Suppressor macrophage (primary cell): Measurements from ENCODE around the gene CLIP2.

ENCODE experiments used
- DNase-seq, 4 experiments: peaks; one replicate each; pipeline ENCODE4 v3.0.0-alpha.2; 2020 to 2022

Gene CLIP2

DNA sequence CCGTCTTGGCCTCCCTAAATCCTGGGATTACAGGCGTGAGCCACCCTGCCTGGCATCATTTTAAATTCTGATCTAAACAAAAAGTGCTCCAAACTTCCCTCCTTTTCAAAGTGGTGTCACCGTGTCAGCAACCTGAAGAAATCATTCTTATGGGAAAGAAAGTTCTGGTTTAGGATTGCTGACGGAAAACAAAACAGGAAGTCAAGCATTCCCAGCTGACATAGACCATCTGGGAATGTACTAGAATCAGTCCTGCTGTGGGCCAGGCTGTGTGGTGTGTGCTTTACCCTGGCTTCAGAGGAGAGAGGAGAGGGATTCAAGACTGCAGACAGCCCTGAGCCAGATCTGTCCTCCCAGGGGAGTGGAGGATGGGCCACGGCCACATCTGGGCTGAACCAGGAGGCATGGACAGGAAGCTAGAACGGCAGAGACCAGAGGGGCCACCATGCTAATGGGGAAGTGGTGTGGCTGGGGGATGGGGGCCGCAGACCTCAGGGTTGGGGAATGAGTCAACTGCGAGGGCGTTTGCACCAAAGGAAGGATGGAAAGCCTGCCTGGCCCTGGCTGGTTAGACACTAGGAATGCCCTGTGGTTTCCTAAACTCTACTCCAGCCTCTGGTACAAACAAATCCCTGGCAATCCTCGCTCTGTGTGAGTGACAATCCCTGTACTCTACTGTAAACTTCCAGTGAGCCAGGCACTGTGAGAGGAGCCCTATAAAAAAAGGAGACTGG, 16.7 kb upstream of the CLIP2 start:
- peak; percentile 95 to 97 (median 96) for DNase-seq

DNA sequence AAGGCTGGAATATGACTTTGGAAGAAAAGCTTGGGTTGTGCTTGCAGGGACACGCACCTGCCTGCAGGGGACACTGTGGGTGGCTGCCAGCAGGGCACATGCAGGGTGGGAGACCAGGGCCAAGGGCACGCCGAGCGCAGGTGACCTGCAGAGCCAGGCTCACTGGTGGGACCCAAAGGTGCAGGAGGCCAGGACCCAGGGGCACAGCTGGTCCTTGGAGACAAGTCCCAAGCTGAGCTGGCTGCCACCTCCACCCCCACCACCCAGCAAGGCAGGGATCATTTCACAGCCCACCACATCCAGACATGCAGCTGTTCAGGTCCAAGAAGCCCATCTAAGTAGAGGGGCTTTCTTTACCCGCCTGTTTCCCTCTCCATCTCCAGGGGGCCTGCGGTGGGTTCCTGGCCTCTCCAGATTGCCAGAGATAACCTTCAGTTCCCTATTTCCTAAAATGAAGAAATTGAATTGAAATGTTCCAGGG, 13.8 kb upstream of the CLIP2 start:
- DNase-seq, result peak in 2 of 4 experiments; percentile 31 to 54

DNA sequence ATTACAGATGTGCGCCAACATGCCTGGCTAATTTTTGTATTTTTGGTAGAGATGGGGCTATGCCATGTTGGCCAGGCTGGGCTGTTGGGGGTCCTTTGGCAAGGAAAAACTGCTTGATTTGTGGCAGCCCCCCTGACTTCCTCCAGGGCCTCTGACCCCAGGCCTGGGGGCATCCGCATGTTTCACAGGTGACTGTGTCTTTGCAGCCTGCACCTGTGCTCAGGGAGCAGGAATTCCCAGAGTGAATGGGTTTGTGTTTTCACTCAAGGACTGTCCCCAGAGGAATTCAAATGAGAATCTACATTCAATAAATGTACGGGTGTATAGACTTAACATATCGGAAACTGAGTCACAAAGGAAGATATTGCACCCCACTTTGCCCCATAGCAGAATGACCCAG, 11.6 kb upstream of the CLIP2 start:
- DNase-seq, result no peak

DNA sequence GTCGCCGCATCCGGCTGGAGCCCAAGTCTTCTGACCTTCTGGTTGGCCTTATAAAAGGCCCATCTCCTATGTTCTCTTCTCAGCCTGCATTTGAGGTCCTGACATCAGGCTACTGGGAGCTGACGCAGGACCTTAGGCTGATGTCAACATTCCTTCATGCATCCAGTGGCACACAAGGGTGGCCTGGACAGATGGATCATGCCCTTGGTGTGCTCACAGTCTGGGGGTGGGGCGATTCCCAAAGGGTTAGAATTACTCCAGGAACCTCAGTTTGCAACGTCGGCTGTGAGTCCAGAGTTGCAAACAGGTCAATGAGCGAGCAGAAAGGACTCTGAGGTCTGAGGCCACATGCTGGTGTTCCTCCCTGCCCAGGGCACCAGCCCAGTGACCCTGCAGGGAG, 8.2 kb upstream of the CLIP2 start:
- DNase-seq, result peak in 3 of 4 experiments; percentile 50 to 72 (median 60)

DNA sequence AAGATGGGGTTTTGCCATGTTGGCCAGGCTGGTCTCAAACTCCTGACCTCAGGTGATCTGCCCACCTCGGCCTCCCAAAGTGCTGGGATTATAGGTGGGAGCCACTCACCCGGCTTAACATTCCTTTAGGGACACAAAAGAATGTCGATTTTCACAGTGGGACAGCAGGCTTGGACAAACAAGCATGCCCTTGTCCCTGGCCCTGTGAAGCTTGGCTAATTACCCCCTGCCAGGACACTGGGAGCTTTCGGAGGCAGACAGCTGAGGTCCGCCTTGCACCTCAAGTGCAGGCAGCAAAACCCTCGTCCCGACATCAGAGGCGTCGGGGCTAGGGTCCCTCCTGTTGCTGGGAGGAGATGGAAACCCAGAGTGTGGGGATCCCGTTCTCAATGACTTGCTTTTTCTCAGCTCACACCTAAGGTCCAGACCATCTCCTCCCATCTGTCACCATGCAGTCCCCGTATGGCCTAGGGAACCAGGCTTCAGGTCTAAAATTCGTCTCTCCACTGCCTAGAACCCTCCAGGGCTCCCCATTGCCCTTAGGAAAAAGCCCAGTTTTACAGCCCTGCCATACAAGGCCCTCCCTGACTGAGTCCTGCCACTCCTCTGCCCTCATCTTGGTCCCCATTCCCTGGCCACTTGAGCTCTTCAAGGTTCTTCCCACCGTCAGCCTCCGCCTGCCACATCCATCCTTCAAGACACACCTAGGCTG, 6.3 kb upstream of the CLIP2 start:
- no peak for DNase-seq

DNA sequence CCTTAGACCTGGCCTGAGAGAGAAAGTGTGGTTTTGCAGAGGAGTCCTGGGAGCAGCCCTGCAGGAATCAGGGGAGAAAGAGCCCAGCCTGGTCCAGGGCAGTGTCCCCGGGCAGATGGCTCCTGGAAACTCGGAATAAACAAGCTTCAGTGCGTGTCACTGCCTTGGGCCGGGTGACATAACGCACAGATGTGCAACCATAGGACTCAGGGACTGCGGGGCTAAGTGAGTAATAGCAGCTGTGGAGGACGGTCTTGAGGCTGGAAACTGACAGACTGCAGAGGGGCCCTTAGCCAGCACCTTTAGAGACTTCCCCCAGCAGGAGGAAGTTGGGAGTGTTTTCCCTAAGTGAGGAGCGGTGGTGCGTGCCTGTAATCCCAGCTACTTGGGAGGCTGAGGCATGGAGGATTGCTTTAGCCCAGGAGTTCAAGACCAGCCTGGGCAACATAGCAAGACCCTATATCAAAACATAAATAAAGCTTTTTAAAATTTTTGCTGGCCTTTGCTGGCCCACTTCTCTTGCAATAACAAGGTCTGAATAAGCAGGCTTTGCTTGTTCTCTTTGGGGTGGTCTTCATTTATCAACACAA, 5.3 kb upstream of the CLIP2 start:
- DNase-seq, result peak; percentile 70 to 83 (median 80)

DNA sequence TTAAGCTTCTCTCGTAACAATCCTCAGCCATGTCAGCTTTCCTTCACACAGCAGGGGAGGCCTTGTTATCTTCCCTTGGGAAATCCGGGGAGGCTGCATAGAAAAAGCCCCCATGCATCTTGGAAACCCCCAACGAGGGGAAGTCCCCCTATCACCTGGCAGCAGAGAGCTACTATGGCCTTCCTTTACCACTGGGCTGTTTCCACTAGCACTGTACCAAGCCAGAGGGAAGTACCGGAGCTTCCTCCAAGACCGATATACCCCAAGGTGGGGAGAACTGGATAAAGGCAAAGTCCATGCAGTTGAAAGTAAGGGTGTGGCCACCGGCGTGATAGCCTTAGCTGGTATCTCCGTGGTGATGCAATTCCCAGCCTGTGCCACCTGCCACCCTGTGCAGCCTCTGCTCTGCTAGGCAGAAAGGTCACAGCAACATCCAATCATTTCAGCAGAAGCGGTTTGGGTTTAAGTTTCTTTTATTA, 4.4 kb upstream of the CLIP2 start:
- DNase-seq, result peak in 2 of 4 experiments; percentile 32 to 42

DNA sequence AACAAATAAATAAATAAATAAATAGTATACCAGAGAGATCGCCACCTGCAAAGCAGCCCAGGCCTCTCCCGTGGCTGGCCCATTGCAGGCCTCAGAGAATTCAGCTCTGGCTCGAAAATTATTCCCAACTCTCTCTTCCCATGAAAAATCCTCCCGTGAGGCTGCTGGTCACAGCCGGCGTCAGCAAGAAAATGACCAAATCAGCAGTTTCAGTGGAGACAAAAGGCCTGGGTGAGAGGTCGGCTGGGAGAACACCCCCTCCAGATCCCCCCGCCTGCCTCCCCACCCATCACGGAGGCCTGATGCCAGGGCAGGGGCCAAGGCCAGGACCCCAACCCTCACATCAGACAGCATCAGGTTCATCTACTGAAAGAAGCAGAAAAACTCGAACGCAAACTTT, 3.1 kb upstream of the CLIP2 start:
- no peak for DNase-seq

DNA sequence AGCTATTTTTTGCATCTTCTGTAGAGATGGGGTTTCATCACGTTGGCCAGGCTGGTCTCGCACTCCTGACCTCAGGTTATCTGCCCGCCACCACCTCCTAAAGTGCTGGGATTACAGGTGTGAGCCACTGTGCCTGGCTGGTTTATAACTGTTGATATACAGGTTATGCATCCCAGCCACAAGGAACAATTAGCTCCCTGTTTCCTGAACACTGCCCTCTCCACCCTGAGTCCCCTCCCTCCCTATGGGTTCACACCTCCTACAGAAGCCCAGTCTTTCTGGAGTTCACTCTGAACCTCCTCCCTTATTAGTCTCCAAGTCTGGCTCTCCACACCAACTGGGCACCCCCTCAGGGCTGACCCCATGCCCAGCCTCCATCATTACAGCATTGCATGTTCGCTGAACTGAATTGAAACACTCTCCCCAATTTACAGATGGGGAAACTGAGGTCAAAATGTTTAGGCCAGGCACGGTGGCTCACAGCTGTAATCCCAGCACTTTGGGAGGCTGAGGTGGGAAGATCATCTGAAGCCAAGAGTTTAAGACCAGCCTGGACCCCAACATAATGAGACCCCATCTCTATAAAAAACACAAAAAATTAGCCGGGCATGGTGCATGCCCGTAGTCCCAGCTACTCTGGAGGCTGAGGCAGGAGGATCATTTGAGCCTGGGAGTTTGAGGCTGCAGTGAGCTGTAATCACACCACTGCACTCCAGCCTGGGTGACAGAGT, 1.7 kb upstream of the CLIP2 start:
- no peak for DNase-seq

DNA sequence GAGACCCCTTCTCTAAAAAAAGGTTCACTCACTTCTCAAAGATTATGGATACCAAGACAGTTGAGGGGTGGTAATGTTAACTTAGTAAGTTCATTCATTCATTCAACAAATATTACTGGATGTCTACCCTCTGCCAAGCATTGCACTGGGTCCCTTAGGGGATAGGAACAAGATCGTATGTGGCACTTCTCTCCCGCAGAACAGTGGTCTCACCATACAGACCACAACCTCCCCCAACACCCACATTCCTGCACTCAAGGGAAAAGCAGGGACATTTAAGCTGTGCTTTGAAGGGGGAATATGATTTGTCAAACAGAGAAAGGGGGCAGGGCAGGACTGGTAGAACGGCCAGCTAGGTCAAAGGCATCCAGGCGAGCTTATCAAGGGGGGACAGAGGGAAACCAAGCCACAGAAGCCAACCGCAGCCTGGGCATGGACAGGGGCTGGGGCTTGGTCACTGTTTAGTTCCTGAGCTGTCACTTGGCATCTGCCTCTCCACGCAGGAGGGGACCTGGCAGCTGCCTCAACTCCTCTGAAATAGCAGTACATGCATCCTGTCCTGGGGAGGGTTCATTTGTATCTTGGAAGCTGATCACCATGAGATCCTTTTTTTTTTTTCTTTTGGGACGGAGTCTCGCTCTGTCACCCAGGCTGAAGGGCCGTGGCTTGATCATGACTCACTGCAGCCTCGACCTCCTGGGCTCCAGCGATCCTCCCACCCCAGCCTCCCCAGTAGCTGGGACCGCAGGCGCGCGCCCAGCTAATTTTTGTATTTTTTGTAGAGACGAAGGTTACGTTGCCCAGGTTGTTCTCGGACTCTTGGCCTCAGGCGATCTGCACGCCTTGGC, 949 bp upstream of the CLIP2 start:
- DNase-seq, result peak in 2 of 4 experiments; percentile 36

DNA sequence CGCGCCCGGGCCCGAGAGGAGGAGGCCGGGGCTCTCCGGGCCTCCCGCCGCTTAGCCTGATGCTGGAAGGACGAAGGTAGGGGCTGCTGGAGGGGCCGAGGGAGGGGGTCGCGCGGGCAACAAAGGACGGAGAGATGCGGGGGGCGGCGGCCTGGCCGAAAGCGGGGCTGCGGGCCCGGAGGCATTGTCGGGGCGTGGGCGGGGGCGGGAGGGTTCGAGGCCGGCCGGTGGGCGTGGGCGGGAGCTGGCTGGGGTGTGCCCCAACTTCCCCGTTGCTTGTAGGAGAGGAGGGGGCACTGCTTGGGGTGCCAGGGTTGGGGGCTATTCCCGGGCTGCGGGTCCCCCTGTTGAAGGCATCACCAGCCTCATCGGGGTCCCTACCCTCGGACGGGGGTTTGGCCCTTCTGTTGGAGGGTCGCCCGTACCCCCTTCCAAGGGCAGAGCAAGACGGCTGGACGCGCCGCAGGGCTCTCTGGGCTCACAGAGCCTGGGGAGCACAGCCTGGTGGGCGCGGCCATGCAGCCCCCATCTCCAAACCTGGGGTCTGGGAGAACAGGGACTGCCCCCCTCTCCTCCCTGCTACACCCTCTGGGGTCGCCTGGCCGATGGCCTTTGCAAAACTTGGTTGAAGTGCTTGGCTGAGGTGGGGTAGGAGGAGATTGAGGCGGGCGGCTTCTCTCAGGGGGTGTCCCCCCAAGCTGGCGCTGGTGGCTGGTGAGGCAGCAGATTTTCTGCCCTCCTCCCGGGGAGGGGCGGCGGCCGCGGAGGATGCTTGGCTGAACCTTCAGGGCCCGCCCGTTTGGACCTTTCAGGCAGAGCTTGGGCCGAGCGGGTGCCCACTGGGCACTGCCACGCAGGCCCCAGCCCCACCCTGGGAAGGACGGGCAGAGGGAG, 699 bp downstream of the CLIP2 start:
- peak in 3 of 4 experiments; percentile 30 to 61 (median 48) for DNase-seq

DNA sequence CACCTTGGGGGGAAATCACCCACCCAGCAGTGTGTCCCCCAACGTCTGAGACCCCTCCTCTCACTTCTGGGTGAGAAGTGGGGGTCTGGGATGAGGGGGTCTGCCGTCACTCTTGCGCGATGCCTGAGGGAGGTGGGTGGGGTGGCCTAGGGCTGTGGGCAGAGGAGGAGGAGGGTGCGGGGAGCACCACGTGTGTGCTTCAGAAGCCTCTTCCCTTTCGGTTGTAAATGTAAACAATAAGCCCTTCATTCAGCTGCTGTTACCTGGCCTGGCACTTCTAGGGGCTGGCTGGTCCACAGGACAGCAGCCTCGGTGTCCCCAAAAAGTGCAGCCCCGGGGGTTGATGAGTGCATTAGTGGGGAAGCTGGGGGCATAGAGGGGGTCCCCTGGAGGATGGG, 1.3 kb downstream of the CLIP2 start:
- peak in 1 of 4 experiments; percentile 22 for DNase-seq

DNA sequence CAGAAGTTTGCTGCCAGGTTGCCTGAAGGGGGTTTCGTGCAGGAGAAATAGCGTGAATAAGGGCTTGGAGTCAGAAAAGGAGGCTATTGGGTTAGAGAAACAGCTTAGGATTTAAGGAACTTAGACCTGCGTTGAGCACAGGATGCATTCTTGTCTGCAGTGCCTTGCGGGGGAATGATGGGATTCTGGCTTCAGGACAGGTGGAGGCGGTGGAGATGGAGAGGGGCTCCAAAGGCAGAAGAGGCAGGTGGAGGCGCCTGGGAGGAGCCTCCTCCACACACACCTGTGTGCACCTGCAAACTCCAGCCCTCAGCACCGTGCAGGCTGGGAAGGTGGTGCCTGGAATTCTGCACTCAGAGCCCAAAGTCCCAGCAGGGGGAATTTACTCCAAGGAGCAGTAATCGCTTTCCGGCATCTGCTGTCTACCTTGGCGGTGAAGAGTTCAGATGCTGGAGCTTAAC, 1.8 kb downstream of the CLIP2 start:
- no peak for DNase-seq

DNA sequence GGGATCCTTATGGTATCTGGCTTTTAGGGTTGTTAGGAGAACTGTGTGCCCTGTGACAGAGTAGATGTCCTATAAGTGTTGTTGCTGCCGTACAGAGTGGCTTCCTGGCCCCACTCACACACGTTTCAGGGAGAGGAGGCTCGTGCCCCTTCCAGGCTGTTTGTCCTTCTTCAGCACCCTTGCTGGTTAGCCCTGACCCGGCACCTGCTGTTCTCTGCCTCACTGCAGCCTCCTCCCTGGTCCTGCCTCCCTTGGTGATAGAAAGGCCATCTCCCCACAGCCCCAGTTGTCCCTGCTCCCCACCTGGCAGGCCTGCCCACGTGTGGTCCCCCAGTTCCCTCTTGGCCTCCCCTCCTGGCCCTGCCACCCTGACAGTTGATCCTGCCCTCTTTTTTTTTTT, 2.3 kb downstream of the CLIP2 start:
- no peak for DNase-seq

DNA sequence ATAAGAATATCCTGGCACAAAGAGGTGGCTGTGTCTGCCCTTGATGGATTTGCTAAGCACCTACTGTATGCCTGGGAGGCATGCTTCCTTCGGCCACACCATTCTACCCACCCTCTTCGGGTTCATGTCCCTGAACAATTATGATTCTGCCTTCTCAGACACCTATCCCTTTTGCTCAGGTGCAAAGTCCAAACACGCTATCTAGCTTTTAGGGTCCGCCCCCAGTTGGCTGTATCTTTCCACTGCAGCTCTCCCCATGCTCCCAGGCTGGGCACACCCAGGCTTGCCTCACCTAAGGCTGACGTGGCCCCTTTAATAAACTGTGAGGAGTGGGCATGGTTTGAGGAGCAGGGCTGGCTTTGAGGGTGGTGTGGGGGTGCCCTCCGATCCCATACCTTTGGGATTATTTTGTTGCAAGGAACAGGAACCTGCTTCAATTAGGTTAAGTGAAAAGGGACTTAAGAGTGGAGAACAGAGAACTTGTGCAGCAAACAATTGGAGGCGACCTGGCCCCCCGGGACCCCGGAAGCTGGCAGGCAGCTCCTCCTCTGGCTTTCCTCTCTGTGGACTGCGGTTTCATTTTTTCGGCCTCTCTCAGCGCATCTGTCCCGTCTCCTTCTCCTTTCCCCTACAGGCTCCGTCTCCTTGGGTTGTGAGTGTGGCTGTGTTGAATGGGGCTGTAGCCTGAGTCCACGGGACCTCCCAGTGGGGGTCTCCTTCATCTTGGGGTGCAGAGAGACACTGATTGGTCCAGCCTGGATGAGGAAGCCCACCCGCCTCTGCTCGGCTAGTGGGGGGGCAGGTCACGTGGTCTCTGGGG, 3.8 kb downstream of the CLIP2 start:
- DNase-seq, result no peak

DNA sequence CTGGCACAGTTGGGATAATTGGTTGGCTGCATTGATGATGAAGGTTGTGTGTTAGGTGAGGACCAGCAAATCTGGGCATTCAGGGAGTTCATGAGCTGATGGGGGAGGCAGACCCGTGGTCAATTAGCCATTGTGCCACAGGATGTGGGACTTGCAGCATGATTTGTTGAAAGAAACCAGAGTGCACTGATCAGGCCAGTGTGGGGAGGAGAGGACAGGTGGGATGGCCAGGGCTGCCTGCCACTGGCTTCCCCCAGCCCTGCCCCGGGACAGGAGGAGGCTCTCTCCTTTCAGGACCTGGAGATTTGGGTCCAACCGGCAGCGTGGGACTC, 4.3 kb downstream of the CLIP2 start:
- DNase-seq, result no peak

DNA sequence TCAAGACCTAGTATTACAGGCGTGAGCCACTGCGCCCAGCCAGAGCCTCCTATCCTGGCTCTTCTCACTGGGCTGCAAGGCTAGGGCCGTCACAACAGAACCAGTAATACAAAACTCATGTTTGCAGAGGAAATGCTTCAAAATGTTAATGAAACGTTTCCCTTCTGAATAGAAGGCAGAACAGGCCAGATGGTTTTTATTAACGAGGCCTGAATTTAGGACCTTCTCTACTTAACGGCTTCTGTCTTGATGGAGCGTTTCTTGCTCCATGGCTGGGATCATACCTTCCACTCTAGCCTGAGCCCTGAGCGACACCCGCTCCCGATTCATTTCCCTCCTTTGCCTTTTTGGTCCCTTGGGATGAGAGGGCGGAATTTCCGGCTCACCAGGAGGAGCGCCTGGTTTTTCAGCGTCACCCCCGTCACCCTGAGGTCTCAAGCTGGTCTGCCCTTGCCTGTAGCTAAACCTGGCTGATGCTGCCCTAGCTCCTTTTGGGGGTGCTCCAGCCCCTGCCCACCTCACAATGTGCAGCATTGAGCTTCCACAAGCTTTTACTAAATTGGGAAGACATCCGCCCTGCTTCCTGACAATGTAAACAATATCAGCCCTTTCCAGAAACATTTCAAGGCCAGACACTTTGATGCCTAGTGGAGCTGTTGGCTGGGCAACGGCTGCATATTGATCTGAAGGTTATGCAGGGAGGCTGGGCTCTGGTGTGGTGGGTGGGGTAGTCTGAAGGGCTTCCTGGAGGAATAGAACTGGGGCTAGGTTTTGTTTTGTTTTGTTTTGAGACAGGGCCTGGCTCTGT, 5.2 kb downstream of the CLIP2 start:
- DNase-seq, result no peak

DNA sequence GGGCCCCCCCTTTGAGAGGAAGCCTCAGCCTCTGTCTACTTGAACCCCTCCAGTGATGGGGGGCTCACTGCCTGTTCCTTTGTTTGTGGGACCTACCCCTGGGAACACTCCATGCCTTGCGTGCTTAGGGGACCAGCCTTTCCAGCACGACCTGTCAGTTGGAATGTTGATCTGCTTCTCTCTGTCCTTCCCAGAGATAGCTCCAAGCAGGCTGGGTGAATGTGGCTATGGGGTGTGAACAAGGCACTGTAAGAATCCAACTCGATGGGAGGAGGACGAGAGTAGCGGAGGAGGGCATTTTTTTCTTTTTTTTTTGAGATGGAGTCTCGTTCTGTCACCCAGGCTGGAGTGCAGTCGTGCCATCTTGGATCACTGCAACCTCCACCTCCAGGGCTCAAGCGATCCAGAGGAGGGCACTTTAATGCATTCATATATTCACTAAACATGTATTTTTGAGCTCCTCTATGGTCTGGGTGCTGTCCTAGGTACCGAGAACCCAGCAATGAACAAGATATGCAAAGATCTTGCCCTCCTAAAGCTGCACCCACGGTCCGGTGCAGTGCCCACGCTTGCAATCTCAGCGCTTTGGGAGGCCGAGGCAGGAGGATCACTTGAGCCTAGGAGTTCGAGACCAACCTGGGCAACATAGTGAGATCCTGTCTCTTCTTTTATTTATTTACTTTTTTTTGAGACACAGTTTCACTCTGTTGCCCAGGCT, 8.5 kb downstream of the CLIP2 start:
- DNase-seq, result no peak
